Esophagus squamous epithelium (tissue), 4 donors: ENCODE results near the gene CD6.

Experiments
- CTCF ChIP-seq, 6 experiments: fragments of 450-650 bp in 4 of 6; fragments of 200-600 bp in 2 of 6; sonication (generic) in 2 of 6; IDR thresholded peaks; one replicate each; pipeline ENCODE4 v1.5.1; 2016 to 2019; ENCODE audit warnings: antibody characterized with exemption in 6 of 6, mild to moderate bottlenecking in 4 of 6, moderate library complexity in 4 of 6
- POLR2A ChIP-seq, 4 donors: fragments of 450-650 bp; IDR thresholded peaks; one replicate each; pipeline ENCODE4 v1.6.1; 2017; ENCODE audit warnings: antibody characterized with exemption in 4 of 4, mild to moderate bottlenecking in 4 of 4, moderate library complexity in 3 of 4

- TF ChIP-seq CTCF (IDR thresholded peaks at IDR 0.05), result no peak
- TF ChIP-seq POLR2A (IDR thresholded peaks at IDR 0.05), result no peak
These were observed 85.5 kb downstream of the CD6 start for GRCh38 chr11:61056981-61057380.
